ENCODE measurements around the gene ANKRD36. TPM values are rescaled to one million over a fixed set of nuclear protein-coding genes. Genes with fewer than 3 reads are reported as not detected.
"Not testable (repeated sequence)": the region's sequence is repeated elsewhere in the genome, so short reads cannot be mapped to it uniquely, and the experiment has no call there.

Gene ANKRD36
- total and polyA plus RNA-seq, 10 of the 15 experiments (the other 5 are each of a cell fraction or from before 2014, with no cell fraction given): 8.1 to 19.5 (median 13.0) TPM

DNA sequence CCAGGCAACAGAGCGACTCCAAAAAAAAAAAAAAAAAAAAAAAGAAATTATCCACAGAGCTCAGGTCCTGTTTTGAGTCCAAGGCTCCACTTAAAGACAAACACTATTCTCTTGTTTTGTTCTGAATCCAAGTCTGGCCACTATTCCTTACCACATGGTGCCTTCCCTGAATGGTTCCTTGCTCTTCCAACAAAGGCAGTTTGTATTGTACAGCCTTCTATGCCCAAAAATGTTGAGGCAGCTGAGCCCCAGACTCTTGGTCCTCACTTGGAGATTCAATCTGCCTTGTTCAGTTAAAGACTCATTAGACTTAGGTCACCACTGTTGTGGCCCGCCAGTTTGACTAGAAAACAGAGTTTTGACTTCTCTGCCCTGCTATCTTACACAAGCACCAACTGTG is 20.0 kb upstream of the ANKRD36 start:
- RAD21 ChIA-PET (ENCODE audit: unreplicated experiment); POLR2A ChIA-PET: not testable (repeated sequence)

DNA sequence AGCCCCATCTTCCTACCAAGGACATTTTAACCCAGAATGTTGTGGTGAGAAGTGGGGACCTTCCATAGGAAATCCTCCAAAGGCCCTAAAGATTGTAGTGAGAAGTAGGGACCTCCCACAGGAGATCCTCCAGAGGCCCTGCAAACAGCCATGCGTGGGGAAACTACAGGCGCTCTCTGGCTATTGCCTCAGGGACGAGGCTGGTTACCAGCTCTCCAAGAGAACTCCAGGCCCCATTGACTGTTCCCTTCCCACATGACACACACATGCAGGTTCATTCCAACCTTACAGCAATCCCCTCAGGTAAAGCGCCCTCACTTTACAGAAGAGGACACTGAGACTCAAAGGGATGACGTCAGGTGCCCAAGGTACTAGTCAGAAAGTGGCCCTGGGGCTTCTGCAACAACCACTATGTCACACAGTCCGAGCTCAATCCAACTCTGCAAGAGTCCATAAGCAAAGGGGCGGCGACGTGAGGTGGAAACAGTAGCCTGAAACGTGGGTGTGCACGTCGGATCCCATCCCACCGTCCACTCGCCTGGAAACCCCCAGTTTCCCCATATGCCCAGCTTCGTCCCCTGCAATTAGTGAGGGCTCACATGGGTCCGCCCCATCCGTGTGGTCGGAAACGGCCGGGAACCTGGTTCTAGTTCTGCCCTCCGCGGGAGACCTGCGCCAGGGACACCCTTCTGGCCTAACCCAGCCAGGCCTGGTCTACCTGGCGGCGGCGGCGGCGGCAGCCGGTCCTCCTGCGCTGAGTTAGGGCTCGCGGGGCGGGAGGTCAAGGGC is 18.8 kb upstream of the ANKRD36 start:
- H3K36me3 ChIP-seq (ENCODE audit: control insufficient read depth in 2 of 2, insufficient read depth in 2 of 2, low read length in 1 of 2); RAD21 ChIA-PET (ENCODE audit: unreplicated experiment); H4K20me1 ChIP-seq (ENCODE audit: control insufficient read depth, insufficient read depth); H2AFZ ChIP-seq (ENCODE audit: control insufficient read depth, low read depth, low read length); H3K9ac ChIP-seq (ENCODE audit: control insufficient read depth, insufficient read depth, low read length); POLR2A ChIA-PET; DNase-seq (ENCODE audit: low read depth, low spot score); H3K4me1 ChIP-seq (ENCODE audit: control insufficient read depth, insufficient read depth, low read length); H3K27me3 ChIP-seq (replicated peaks in 1 of 2; ENCODE audit: control insufficient read depth in 2 of 2, insufficient read depth in 2 of 2, low read length in 1 of 2); H3K79me2 ChIP-seq (ENCODE audit: control insufficient read depth, insufficient read depth, low read length); H3K4me2 ChIP-seq (ENCODE audit: control insufficient read depth, insufficient read depth); in situ Hi-C loops (cut with MboI); intact Hi-C loops (cut with micrococcal nuclease; ENCODE audit: unreplicated experiment); H3K27ac ChIP-seq (ENCODE audit: control insufficient read depth, insufficient read depth); H3K9me3 ChIP-seq (replicated peaks; ENCODE audit: control insufficient read depth, insufficient read depth, low read length); SMC1A ChIA-PET (ENCODE audit: uncharacterized antibody, unreplicated experiment); BruUV-seq (replicated peaks): not testable (repeated sequence)
- TF ChIP-seq ATF7 (IDR thresholded peaks at IDR 0.05; ENCODE audit: low read depth): 0 out of 2 replicates have a peak, but pooled peaks have one; percentile 30
- CTCF ChIA-PET: interaction anchor here (0.6 kb wide), 1 partner anchor 94 kb away, joined by 4 read pairs; no protein-coding TSS in a partner anchor
- ATAC-seq (peak; percentile 62), FAIRE-seq (peak; percentile 23)
- WGBS (ENCODE audit: insufficient coverage, insufficient replicate concordance, low lambda C conversion rate, missing lambda C conversion rate): 9% methylated on average over 4 of the region's 33 CpGs
- H3K4me3 ChIP-seq: peak overlapping the region; percentile 34; the same call in 1 of the 2 replicates

More for the DNA sequence above, 20.0 kb upstream of the ANKRD36 start:
- in situ Hi-C loops (cut with MboI); ATAC-seq; H3K9ac ChIP-seq (ENCODE audit: control insufficient read depth, insufficient read depth, low read length); H3K27me3 ChIP-seq (replicated peaks in 1 of 2; ENCODE audit: control insufficient read depth in 2 of 2, insufficient read depth in 2 of 2, low read length in 1 of 2); H4K20me1 ChIP-seq (ENCODE audit: control insufficient read depth, insufficient read depth); H3K36me3 ChIP-seq (ENCODE audit: control insufficient read depth in 2 of 2, insufficient read depth in 2 of 2, low read length in 1 of 2); BruUV-seq (replicated peaks); H3K79me2 ChIP-seq (ENCODE audit: control insufficient read depth, insufficient read depth, low read length); H3K4me1 ChIP-seq (ENCODE audit: control insufficient read depth, insufficient read depth, low read length); FAIRE-seq; SMC1A ChIA-PET (ENCODE audit: uncharacterized antibody, unreplicated experiment); H3K9me3 ChIP-seq (replicated peaks; ENCODE audit: control insufficient read depth, insufficient read depth, low read length); H3K4me3 ChIP-seq; intact Hi-C loops (cut with micrococcal nuclease; ENCODE audit: unreplicated experiment); H3K27ac ChIP-seq (ENCODE audit: control insufficient read depth, insufficient read depth); H3K4me2 ChIP-seq (ENCODE audit: control insufficient read depth, insufficient read depth); DNase-seq (ENCODE audit: low read depth, low spot score); H2AFZ ChIP-seq (ENCODE audit: control insufficient read depth, low read depth, low read length): not testable (repeated sequence)
- 100% methylated on average over 1 of the region's 2 CpGs for WGBS (ENCODE audit: insufficient coverage, insufficient replicate concordance, low lambda C conversion rate, missing lambda C conversion rate)
- CTCF ChIA-PET: interaction anchor here (0.7 kb wide), 1 partner anchor 88 kb away, joined by 3 read pairs; no protein-coding TSS in a partner anchor
